ENCODE data around the gene RAN. TPM values are rescaled to one million over a fixed set of nuclear protein-coding genes. Genes with fewer than 3 reads are reported as not detected.

RAN gene
- total and polyA plus RNA-seq, 4 donors, result 210 to 505 (median 354) TPM

DNA sequence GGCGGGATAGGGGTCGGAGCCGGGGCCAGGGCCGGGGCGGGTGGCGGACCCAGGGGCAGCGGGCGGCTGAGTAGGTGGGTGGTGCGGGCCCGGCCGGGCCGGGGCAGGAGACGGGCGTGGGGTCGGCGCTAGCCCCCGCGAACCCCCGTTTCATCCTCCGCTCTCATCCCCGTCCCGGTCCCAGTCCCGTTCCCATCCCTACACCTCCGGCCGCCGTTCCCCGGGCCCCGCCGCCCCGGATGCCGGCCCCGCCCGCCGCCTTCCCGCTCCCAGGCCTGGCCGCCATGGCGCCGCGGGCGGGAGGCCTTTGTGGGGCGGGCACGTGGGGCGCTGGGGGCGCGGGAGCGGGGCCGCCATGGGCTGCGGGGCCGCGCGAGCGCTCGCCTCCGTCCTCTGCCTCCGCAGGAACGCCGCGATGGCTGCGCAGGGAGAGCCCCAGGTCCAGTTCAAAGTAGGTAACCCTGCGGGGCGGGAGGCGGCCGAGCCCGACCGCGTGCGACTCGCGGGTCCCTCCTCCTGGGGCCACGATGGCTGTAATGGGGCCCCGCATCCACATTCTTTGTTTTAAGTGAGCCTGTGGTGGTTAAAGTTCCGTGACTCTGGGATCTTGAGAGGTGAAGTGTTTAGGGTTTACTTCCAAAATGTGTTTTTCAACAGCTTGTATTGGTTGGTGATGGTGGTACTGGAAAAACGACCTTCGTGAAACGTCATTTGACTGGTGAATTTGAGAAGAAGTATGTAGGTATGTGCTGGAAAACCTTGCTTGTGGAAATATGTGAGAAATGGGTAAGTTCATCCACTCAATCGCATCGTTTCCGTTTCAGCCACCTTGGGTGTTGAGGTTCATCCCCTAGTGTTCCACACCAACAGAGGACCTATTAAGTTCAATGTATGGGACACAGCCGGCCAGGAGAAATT lies 572 bp downstream of the RAN start:
- DNase-seq (peak; percentile 41 to 44 (median 44)), ATAC-seq (ENCODE audit: insufficient read depth, low FRiP score) (peak; percentile 10)
- TF ChIP-seq, protein P1, sequence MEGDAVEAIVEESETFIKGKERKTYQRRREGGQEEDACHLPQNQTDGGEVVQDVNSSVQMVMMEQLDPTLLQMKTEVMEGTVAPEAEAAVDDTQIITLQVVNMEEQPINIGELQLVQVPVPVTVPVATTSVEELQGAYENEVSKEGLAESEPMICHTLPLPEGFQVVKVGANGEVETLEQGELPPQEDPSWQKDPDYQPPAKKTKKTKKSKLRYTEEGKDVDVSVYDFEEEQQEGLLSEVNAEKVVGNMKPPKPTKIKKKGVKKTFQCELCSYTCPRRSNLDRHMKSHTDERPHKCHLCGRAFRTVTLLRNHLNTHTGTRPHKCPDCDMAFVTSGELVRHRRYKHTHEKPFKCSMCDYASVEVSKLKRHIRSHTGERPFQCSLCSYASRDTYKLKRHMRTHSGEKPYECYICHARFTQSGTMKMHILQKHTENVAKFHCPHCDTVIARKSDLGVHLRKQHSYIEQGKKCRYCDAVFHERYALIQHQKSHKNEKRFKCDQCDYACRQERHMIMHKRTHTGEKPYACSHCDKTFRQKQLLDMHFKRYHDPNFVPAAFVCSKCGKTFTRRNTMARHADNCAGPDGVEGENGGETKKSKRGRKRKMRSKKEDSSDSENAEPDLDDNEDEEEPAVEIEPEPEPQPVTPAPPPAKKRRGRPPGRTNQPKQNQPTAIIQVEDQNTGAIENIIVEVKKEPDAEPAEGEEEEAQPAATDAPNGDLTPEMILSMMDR (IDR thresholded peaks at IDR 0.05; ENCODE audit: control extremely low read depth, extremely low read depth), result no peak
- 1% methylated on average over 35 to 79 of the region's 79 CpGs for WGBS, 2 donors
- no peaks in the 10 kb centered on the region for H3K9me3 ChIP-seq (ENCODE audit: control insufficient read depth in 4 of 4, insufficient read depth in 3 of 4, low read length in 3 of 4)
- H3K9ac ChIP-seq (ENCODE audit: insufficient read depth in 1 of 2, low read length in 2 of 2), result peak overlapping the region; percentile 63 to 65
- H3K27ac ChIP-seq (ENCODE audit: low read depth in 1 of 2, low read length in 1 of 2), result peak overlapping the region; percentile 88 to 96
- peaks cover 10 to 39% (median 18%) of the 10 kb centered on the region in 4 donors for H3K36me3 ChIP-seq (ENCODE audit: control insufficient read depth in 4 of 4, insufficient read depth in 4 of 4, low read length in 4 of 4)
- H3K27me3 ChIP-seq (ENCODE audit: control insufficient read depth in 3 of 3, insufficient read depth in 3 of 3, low read length in 2 of 3), result no peaks in the 10 kb centered on the region
- H3K4me1 ChIP-seq (ENCODE audit: control insufficient read depth in 5 of 5, insufficient read depth in 5 of 5, low read length in 5 of 5), result peaks cover 0 to 21% (median 11%) of the 10 kb centered on the region in 5 donors
- peak overlapping the region; percentile 85 for H3K4me3 ChIP-seq

DNA sequence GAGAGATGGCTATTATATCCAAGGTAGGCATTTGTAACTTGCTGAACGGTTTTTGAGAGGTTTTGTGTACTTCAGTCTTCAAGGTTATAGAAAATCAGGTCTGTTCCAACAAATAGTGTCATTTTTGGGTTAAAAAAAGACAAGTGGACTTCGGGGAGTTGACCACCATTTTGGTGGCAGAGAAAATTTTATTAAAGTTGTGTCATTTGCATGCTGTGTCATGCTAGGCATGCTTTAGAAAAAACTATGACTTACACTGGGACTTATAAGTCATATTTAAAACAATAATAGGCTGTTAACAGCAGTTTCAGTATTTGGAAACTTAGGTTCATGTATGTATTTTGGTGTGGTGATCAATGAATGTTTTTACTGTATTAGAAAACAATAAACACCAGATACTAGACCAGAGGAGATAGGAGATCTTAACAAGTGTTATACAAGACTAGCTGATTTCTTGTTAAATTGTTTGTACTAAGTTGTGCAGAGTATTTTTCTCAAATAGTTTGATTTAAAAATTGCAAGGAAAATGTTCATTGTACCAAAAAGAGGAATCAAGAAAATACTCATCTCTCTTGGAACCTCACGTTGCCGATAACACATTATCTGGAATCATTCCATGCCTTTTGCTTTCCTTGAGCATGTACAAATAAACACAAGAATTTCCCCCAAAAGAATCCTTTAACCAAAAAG lies 1.4 kb downstream of the RAN start:
- peaks cover 10 to 39% (median 18%) of the 10 kb centered on the region in 4 donors for H3K36me3 ChIP-seq (ENCODE audit: control insufficient read depth in 4 of 4, insufficient read depth in 4 of 4, low read length in 4 of 4)
- H3K4me1 ChIP-seq (ENCODE audit: control insufficient read depth in 5 of 5, insufficient read depth in 5 of 5, low read length in 5 of 5), result peaks cover 0 to 21% (median 11%) of the 10 kb centered on the region in 5 donors
- no peak overlapping the region for H3K27ac ChIP-seq (ENCODE audit: low read depth in 1 of 2, low read length in 1 of 2)
- H3K9me3 ChIP-seq (ENCODE audit: control insufficient read depth in 4 of 4, insufficient read depth in 3 of 4, low read length in 3 of 4), result no peaks in the 10 kb centered on the region
- peak overlapping the region; percentile 63 to 65 for H3K9ac ChIP-seq (ENCODE audit: insufficient read depth in 1 of 2, low read length in 2 of 2)
- DNase-seq, result no peak
- no peaks in the 10 kb centered on the region for H3K27me3 ChIP-seq (ENCODE audit: control insufficient read depth in 3 of 3, insufficient read depth in 3 of 3, low read length in 2 of 3)
- no peak for ATAC-seq (ENCODE audit: insufficient read depth, low FRiP score)
- peak overlapping the region; percentile 85 for H3K4me3 ChIP-seq
- TF ChIP-seq, protein P1 (IDR thresholded peaks at IDR 0.05; ENCODE audit: control extremely low read depth, extremely low read depth), result no peak
- 35 to 46% methylated on average over 4 of the region's 4 CpGs for WGBS, 2 donors

DNA sequence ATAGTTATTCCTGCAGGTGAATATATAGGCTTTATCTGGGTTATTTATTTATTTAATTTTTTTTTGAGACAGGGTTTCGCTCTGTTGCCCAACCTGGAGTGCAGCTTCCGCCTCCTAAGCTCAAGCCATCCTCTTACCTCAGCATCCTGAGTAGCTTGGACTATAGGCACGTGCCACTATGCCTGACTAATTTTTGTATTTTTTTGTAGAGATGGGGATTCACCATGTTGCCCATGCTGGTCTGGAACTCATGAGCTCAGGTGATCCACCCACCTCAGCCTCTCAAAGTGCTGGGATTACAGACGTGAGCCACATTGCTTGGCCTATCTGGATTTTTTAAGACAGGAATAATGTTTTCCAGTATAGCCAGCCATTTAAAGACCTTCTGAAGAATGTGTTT lies 2.0 kb downstream of the RAN start:
- ATAC-seq (ENCODE audit: insufficient read depth, low FRiP score) (no peak), DNase-seq (no peak)
- Histone ChIP-seq H3K9me3 (ENCODE audit: control insufficient read depth in 4 of 4, insufficient read depth in 3 of 4, low read length in 3 of 4) (no peaks in the 10 kb centered on the region), H3K36me3 (ENCODE audit: control insufficient read depth in 4 of 4, insufficient read depth in 4 of 4, low read length in 4 of 4) (peaks cover 10 to 39% (median 18%) of the 10 kb centered on the region in 4 donors), H3K4me3 (no peak overlapping the region), H3K9ac (ENCODE audit: insufficient read depth in 1 of 2, low read length in 2 of 2) (peak overlapping the region in 1 of 2 donors; percentile 26), H3K27ac (ENCODE audit: low read depth in 1 of 2, low read length in 1 of 2) (no peak overlapping the region), H3K27me3 (ENCODE audit: control insufficient read depth in 3 of 3, insufficient read depth in 3 of 3, low read length in 2 of 3) (no peaks in the 10 kb centered on the region), H3K4me1 (ENCODE audit: control insufficient read depth in 5 of 5, insufficient read depth in 5 of 5, low read length in 5 of 5) (peaks cover 0 to 21% (median 11%) of the 10 kb centered on the region in 5 donors)
- TF ChIP-seq, protein P1 (IDR thresholded peaks at IDR 0.05; ENCODE audit: control extremely low read depth, extremely low read depth), result no peak
- WGBS, 2 donors, result 69 to 83% methylated on average over 4 of the region's 4 CpGs
